Left kidney (tissue), 1 donor: ENCODE measurements around the gene WNT3A. TPM values are rescaled to one million over a fixed set of nuclear protein-coding genes. Genes with fewer than 3 reads are reported as not detected.

ENCODE experiments used
- polyA plus RNA-seq: library from polyadenylated mRNA; unstranded; fragments of 120-200 nt; gene quantifications from one replicate; pipeline ENCODE4 v1.2.1, GENCODE V29; 2013; ENCODE audit not compliant: insufficient read length

WNT3A gene
- polyA plus RNA-seq, 1 donor: 0.07 TPM

Other genes with a start within 250 kb of the WNT3A start
- not detected for gene PRSS38, start 191.3 kb upstream of the WNT3A start, polyA plus RNA-seq
- 1.3 TPM for gene WNT9A, start 59.1 kb upstream of the WNT3A start, polyA plus RNA-seq
- 272 TPM for gene ARF1, start 75.7 kb downstream of the WNT3A start, polyA plus RNA-seq
- 15.1 TPM for gene C1orf35, start 96.3 kb downstream of the WNT3A start, polyA plus RNA-seq
- 35.8 TPM for gene MRPL55, start 102.3 kb downstream of the WNT3A start, polyA plus RNA-seq
- 82.3 TPM for gene GUK1, start 133.3 kb downstream of the WNT3A start, polyA plus RNA-seq
- 0.42 TPM for gene GJC2, start 142.9 kb downstream of the WNT3A start, polyA plus RNA-seq
- gene IBA57, start 158.8 kb downstream of the WNT3A start, polyA plus RNA-seq: 5.8 TPM
- 40.0 TPM for gene OBSCN, start 201.0 kb downstream of the WNT3A start, polyA plus RNA-seq